HEK293 (cell line): ENCODE measurements around the gene RIN3.

ENCODE experiments used
- MYNN ChIP-seq: fragments of 450-650 bp; formaldehyde crosslinking; IDR thresholded peaks from 2 replicates; pipeline ENCODE4 v1.5.1; 2016; ENCODE audit warnings: missing biosample characterization, missing genetic modification characterization, borderline replicate concordance
- PATZ1 ChIP-seq: fragments of 450-650 bp; formaldehyde crosslinking; IDR thresholded peaks from 2 replicates; pipeline ENCODE4 v1.5.1; 2016; ENCODE audit warnings: missing biosample characterization, missing genetic modification characterization
- ZNF121 ChIP-seq: fragments of 450-650 bp; formaldehyde crosslinking; IDR thresholded peaks from 2 replicates; pipeline ENCODE4 v1.5.1; 2016; ENCODE audit warnings: missing biosample characterization, missing genetic modification characterization

GRCh38 chr14:92668276-92668973, 154.8 kb downstream of the RIN3 start:
- no peak for TF ChIP-seq MYNN (tag by site-specific recombination)
- TF ChIP-seq PATZ1 (tag by site-specific recombination), result no peak
- no peak for TF ChIP-seq ZNF121
